ENCODE measurements around the gene NUDT21.

Gene NUDT21

DNA sequence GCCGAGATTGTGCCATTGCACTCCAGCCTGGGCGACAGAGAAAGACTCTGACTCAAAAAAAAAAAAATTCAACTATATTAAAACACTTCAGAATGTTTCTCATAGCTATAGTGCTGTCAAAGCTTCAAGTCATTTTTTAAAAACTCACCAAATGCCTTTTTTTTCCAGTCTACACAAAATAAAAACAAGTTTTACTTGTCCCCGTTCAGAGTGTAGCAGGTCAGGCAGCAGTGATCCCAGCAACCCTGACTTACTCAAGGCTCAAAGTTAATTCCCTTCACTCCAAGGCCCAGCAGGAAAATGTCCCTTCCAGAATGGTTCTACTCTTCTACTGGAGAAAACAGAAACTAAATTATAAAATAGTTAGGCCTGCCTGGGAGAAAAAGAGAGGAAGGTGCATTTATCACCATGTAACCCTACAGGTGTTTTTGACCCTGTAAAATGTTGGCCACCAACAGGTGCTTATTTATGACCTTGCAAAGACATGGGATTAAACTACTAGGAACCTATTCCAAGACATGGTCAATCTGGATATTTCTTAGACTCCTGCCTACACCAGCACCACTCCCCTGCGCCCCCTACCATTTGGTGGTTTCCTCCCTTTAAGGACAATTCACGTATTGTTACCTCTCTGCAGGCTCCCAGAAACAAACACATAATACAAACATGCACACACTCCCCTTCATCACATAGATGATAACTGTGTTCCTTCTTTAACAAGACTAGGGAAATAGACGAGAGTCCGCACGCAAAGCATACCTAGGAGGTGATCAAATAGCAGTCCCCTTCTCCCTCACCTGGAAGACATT lies 31.2 kb downstream of the NUDT21 start:
- TF ChIP-seq, protein P1, sequence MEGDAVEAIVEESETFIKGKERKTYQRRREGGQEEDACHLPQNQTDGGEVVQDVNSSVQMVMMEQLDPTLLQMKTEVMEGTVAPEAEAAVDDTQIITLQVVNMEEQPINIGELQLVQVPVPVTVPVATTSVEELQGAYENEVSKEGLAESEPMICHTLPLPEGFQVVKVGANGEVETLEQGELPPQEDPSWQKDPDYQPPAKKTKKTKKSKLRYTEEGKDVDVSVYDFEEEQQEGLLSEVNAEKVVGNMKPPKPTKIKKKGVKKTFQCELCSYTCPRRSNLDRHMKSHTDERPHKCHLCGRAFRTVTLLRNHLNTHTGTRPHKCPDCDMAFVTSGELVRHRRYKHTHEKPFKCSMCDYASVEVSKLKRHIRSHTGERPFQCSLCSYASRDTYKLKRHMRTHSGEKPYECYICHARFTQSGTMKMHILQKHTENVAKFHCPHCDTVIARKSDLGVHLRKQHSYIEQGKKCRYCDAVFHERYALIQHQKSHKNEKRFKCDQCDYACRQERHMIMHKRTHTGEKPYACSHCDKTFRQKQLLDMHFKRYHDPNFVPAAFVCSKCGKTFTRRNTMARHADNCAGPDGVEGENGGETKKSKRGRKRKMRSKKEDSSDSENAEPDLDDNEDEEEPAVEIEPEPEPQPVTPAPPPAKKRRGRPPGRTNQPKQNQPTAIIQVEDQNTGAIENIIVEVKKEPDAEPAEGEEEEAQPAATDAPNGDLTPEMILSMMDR (IDR thresholded peaks at IDR 0.05; ENCODE audit: extremely low read depth, missing control alignments), result no peak
- no peak for DNase-seq (ENCODE audit: low spot score)

DNA sequence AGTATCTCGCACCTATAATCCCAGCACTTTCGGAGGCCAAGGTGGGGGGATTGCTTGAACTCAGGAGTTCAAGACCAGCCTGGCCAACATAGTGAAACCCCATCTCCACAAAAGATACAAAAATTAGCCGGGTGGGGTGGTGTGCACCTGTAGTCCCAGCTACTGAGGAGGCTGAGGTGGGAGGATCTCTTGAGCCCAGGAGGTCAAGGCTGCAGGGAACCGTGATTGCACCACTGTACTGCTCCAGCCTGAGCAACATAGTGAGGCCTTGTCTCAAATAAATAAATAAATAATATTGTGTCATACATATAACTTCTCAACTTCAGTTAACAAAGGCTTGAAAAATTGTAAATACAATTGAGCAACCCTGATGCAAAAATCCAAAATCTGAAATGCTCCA lies 34.0 kb downstream of the NUDT21 start:
- TF ChIP-seq, protein P1 (IDR thresholded peaks at IDR 0.05; ENCODE audit: extremely low read depth, missing control alignments), result no peak
- DNase-seq (ENCODE audit: low spot score), result no peak

DNA sequence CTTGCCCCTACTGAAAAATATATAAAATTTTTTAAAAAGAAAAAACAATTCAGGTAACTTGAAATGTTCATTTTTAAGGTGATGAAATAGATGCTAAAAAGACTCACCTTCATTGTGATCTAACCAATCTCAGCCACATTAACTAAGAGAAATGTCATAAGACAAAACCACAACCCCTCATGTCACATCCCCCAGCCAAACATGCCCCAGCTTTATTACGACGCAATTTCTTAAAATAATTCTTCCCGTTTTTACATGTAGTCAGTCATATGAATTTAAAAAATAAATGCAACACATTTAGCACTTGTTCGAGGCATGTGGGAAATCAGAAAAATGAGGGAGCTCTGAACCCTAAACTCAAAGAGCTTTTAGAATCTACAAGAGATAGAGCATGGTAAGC lies 35.3 kb downstream of the NUDT21 start:
- DNase-seq (ENCODE audit: low spot score), result no peak
- TF ChIP-seq, protein P1 (IDR thresholded peaks at IDR 0.05; ENCODE audit: extremely low read depth, missing control alignments), result no peak

DNA sequence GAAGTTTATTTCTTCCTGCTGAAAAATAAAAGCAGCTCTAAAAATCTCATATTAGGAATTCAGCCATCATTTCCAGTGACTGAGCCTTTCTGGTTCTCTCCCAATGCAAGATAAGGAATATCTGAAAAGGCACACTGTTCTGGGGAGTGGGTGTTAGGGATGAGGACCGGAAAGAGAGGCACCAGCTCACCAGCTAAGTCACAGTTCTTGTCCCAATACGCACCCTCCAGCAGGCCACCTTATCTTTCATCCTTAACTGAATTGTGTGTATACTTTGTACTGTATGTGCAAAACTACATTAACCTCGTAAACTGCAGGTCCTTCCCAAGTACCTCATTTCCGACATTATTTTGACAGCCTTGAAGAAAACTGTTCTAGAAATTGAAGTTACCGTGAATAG lies 36.8 kb downstream of the NUDT21 start:
- TF ChIP-seq, protein P1 (IDR thresholded peaks at IDR 0.05; ENCODE audit: extremely low read depth, missing control alignments), result no peak
- DNase-seq (ENCODE audit: low spot score), result no peak

DNA sequence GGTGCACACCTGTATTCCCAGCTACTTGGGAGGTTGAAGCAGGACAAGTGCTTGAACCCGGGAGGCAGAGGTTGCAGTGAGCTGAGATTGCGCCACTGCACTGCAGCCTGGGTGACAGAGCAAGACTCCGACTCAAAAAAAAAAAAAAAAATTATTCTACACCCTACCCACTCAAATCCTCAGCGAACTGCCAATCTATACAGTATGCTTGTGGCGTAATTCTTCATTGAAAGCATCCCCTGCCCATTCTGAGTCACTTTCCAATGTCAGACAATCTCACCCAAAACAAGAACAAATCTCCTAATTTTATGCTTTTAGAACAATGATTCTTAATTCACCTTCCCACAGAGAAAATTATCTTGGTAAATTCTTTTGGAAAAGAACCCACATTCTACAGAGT lies 37.8 kb downstream of the NUDT21 start:
- TF ChIP-seq, protein P1 (IDR thresholded peaks at IDR 0.05; ENCODE audit: extremely low read depth, missing control alignments), result no peak

DNA sequence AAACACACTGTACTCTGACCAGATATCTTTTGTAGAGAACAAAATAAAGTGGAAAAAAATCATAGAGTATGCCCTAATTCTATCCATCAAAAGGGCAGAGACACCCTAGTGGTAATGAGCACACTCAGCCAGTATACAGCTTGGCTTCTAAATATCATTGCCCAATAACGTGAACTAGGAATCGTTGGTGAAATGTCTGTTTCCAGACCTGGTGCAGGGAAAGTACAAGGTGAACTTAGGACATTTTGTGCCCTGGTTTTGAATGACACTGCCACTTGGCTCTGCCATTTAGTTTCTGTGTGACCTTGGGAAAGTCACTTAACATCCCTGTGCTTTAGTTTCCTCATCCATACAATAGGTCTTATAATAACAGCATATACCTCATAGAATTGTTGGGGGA lies 39.5 kb downstream of the NUDT21 start:
- TF ChIP-seq, protein P1 (IDR thresholded peaks at IDR 0.05; ENCODE audit: extremely low read depth, missing control alignments), result no peak
- no peak for DNase-seq (ENCODE audit: low spot score)

More for the DNA sequence above, 37.8 kb downstream of the NUDT21 start:
- DNase-seq (ENCODE audit: low spot score), result no peak

DNA sequence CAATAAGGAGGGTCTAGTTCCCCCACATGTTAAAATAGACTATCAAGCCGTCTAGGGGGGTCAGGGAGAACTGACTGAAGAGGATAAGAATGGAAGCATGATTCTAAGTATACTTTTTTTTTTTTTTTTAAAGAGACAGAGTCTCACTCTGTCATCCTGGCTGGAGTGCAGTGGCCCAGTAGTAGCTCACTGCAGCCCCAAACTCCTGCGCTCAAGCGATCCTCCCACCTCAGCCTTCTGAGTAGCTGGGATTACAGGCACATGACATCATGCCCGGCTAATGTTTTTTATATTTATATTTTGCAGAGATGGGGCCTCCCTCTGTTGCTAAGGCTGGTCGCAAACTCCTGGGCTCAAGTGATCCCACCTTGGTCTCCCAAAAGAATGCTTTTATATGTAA lies 40.0 kb downstream of the NUDT21 start:
- no peak for DNase-seq (ENCODE audit: low spot score)
- TF ChIP-seq, protein P1 (IDR thresholded peaks at IDR 0.05; ENCODE audit: extremely low read depth, missing control alignments), result no peak

All from GM20000 (cell line).